H1 (cell line): Measurements from ENCODE around the gene GAS2L1. TPM values are rescaled to one million over a fixed set of nuclear protein-coding genes. Genes with fewer than 3 reads are reported as not detected.

Experiments
- PHF8 ChIP-seq: fragments of 200-600 bp; sonication (generic); conservative IDR thresholded peaks from 2 replicates; pipeline ENCODE4 v1.7.1; 2012; ENCODE audit warnings: low read depth, mild to moderate bottlenecking, inconsistent platforms, low read length, moderate library complexity
- RNF2 ChIP-seq: fragments of 200-900, 300-1000 bp; sonication (generic); IDR thresholded peaks from 2 replicates; pipeline ENCODE4 v1.7.1; 2016; ENCODE audit warnings: borderline replicate concordance, low read depth, mild to moderate bottlenecking, antibody characterized with exemption, low read length; ENCODE audit not compliant: poor library complexity, severe bottlenecking; ENCODE audit errors: missing control alignments
- SUZ12 ChIP-seq: fragments of 200-600 bp; sonication (generic); IDR thresholded peaks from 2 replicates; pipeline ENCODE4 v1.6.1; 2012; ENCODE audit warnings: mild to moderate bottlenecking, inconsistent platforms, low read length, moderate library complexity, mixed read lengths
- polyA plus RNA-seq, 7 experiments: library from polyadenylated mRNA; depleted of rRNA in 3 of 7; stranded (reverse) in 5 of 7; unstranded in 2 of 7; fragments of >200 nt in 5 of 7; fragments of 200-250 nt in 2 of 7; gene quantifications; 1 replicate in 5 of 7; 2 replicates in 1 of 7; 4 replicates in 1 of 7; pipeline versions ENCODE4 v1.2.1 to v1.2.3, GENCODE V29; 2011 to 2013; ENCODE audit warnings: missing spikeins in 2 of 7, mixed read lengths in 2 of 7
- total RNA-seq: library from RNA; stranded (reverse); fragmentation: NEBNext Ultra II Directional; extraction: Animal tissue kit (Norgen Biotek cat#: 25700); gene quantifications from 2 replicates; pipeline ENCODE4 v1.2.1, GENCODE V29; 2021
- TF ChIP-seq, protein P1 (sequence below): fragments of 300-600 bp; sonication (generic); IDR thresholded peaks from 2 replicates; pipeline ENCODE4 v1.7.1; 2012; ENCODE audit warnings: low read length, moderate library complexity, mild to moderate bottlenecking, inconsistent platforms; ENCODE audit not compliant: insufficient replicate concordance

Gene GAS2L1
- total and polyA plus RNA-seq, 2 of the 8 experiments (the other 6 are each of a cell fraction or from before 2014, with no cell fraction given) = 3.6 to 10.1 TPM

DNA sequence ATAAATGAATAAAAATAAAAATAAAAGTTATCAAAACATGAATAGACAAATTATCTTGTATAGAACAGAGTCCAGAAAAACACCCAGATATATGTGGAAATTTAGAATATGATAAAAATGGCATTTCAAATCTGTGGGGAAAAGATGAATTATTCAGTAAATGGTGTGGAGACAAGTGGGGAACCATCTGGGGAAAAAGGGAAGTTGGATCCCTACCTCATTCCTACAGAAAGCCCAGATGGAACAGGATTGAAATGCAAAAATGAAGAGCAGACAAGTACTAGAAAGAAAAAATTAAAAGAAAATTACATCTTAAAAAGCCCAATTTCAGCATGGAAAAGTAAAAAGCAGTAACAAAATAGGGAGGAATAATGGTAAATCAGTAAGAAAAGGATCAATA is 17.2 kb downstream of the GAS2L1 start (continued):
- TF ChIP-seq, protein P1, sequence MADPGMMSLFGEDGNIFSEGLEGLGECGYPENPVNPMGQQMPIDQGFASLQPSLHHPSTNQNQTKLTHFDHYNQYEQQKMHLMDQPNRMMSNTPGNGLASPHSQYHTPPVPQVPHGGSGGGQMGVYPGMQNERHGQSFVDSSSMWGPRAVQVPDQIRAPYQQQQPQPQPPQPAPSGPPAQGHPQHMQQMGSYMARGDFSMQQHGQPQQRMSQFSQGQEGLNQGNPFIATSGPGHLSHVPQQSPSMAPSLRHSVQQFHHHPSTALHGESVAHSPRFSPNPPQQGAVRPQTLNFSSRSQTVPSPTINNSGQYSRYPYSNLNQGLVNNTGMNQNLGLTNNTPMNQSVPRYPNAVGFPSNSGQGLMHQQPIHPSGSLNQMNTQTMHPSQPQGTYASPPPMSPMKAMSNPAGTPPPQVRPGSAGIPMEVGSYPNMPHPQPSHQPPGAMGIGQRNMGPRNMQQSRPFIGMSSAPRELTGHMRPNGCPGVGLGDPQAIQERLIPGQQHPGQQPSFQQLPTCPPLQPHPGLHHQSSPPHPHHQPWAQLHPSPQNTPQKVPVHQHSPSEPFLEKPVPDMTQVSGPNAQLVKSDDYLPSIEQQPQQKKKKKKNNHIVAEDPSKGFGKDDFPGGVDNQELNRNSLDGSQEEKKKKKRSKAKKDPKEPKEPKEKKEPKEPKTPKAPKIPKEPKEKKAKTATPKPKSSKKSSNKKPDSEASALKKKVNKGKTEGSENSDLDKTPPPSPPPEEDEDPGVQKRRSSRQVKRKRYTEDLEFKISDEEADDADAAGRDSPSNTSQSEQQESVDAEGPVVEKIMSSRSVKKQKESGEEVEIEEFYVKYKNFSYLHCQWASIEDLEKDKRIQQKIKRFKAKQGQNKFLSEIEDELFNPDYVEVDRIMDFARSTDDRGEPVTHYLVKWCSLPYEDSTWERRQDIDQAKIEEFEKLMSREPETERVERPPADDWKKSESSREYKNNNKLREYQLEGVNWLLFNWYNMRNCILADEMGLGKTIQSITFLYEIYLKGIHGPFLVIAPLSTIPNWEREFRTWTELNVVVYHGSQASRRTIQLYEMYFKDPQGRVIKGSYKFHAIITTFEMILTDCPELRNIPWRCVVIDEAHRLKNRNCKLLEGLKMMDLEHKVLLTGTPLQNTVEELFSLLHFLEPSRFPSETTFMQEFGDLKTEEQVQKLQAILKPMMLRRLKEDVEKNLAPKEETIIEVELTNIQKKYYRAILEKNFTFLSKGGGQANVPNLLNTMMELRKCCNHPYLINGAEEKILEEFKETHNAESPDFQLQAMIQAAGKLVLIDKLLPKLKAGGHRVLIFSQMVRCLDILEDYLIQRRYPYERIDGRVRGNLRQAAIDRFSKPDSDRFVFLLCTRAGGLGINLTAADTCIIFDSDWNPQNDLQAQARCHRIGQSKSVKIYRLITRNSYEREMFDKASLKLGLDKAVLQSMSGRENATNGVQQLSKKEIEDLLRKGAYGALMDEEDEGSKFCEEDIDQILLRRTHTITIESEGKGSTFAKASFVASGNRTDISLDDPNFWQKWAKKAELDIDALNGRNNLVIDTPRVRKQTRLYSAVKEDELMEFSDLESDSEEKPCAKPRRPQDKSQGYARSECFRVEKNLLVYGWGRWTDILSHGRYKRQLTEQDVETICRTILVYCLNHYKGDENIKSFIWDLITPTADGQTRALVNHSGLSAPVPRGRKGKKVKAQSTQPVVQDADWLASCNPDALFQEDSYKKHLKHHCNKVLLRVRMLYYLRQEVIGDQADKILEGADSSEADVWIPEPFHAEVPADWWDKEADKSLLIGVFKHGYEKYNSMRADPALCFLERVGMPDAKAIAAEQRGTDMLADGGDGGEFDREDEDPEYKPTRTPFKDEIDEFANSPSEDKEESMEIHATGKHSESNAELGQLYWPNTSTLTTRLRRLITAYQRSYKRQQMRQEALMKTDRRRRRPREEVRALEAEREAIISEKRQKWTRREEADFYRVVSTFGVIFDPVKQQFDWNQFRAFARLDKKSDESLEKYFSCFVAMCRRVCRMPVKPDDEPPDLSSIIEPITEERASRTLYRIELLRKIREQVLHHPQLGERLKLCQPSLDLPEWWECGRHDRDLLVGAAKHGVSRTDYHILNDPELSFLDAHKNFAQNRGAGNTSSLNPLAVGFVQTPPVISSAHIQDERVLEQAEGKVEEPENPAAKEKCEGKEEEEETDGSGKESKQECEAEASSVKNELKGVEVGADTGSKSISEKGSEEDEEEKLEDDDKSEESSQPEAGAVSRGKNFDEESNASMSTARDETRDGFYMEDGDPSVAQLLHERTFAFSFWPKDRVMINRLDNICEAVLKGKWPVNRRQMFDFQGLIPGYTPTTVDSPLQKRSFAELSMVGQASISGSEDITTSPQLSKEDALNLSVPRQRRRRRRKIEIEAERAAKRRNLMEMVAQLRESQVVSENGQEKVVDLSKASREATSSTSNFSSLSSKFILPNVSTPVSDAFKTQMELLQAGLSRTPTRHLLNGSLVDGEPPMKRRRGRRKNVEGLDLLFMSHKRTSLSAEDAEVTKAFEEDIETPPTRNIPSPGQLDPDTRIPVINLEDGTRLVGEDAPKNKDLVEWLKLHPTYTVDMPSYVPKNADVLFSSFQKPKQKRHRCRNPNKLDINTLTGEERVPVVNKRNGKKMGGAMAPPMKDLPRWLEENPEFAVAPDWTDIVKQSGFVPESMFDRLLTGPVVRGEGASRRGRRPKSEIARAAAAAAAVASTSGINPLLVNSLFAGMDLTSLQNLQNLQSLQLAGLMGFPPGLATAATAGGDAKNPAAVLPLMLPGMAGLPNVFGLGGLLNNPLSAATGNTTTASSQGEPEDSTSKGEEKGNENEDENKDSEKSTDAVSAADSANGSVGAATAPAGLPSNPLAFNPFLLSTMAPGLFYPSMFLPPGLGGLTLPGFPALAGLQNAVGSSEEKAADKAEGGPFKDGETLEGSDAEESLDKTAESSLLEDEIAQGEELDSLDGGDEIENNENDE = no peak
- TF ChIP-seq RNF2 (no peak), PHF8 (no peak), SUZ12 (no peak)
